ENCODE measurements around the gene COX20. TPM values are rescaled to one million over a fixed set of nuclear protein-coding genes. Genes with fewer than 3 reads are reported as not detected.
A peak's percentile ranks its signal among the peaks of the same experiment; 100 is the strongest.

The COX20 gene, protein sequence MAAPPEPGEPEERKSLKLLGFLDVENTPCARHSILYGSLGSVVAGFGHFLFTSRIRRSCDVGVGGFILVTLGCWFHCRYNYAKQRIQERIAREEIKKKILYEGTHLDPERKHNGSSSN
- total RNA-seq, result 37.1 and 37.6 TPM in 2 replicates

DNA sequence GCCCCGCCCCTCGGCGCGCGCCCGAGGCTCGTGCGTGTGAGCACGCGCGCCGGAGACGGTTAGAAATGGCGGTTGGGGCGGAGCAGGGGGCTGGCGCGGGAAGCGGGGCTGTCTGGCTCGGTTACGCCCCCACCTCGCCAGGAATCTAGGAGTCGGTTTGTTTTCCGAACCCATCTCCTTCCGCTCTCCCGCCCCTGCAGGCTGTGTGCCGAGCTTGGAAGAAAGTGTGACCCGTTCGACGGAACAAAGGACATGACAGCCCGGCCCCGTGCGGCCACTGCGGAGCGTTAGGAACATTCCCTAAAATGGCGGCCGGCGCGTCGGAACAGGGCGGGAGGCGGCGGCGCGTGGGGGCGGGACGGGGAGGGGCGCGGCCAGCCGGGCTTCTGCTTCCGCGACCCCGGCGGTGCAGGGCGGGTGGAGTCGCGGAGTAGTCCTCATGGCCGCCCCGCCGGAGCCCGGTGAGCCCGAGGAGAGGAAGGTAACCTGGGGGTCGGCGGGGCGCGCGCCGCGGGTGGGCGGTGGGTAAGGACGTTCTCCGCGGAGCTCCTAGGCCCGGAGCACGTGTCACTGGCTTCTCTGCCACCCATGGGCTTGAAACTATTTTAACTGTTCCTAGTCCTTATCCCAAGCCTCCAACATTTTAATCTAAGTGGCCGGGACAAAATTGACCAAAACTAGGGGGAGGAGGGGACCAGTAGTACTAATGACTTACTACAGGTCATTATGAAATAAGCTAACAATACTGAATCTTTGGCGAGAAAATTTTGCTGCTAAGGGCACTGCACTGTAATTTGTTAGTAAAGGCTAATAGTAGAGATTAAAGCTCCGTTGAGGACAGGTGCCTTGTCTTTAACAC is at the start of gene COX20:
COX20 (plus strand) TSS at position 383 of the 859 bp plus-strand sequence; CDS start at position 440, 57 bp downstream.
- H3K4me1 Mint-ChIP-seq, result peaks cover 56% of the 10 kb centered on the region

DNA sequence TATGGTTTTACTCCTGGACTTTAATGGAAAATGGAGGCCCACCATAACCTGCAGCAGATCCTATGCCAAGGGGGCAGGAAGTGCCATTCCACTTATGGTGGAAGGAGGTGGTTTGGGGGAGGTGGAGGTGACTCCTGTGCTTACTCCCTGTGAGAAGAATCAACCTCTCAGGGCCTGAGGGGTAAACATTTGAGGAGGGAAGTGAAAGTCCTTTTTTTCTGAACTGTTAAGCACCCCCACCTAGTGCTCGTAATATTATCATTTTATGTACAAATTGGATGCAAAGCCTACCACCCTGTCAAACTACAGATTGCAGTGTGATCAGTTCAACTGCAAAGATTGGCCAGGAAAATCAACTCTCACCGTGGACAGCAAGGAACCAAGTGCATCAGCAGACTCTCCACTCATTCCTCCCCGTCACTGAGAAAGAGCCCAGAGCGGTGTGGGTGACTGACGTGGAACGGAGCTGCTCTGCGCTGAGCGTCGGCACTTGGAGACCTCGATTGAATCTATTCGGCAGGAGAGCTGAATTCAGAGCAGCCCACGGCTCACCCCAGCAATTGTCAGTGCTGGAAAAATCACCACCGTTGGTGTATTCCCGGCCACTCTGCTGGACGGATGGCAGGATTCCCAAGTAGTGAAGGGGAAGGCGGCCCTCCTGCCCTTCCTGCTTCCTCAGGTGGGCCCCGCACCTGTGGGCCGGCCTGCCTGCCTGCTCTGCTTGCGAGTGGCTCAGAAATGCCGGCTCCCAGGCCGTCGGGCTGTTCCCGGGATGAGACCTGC is 46.8 kb upstream of the COX20 start:
- H3K36me3 Mint-ChIP-seq (ENCODE audit: low read depth), result no peaks in the 10 kb centered on the region
- H3K4me1 Mint-ChIP-seq, result peaks cover 11% of the 10 kb centered on the region
- no peaks in the 10 kb centered on the region for H3K9me3 Mint-ChIP-seq
- POLR2A ChIA-PET, result no interaction called here
- intact Hi-C loops (cut with micrococcal nuclease), result no loop called here
- TF ChIP-seq, protein P1, sequence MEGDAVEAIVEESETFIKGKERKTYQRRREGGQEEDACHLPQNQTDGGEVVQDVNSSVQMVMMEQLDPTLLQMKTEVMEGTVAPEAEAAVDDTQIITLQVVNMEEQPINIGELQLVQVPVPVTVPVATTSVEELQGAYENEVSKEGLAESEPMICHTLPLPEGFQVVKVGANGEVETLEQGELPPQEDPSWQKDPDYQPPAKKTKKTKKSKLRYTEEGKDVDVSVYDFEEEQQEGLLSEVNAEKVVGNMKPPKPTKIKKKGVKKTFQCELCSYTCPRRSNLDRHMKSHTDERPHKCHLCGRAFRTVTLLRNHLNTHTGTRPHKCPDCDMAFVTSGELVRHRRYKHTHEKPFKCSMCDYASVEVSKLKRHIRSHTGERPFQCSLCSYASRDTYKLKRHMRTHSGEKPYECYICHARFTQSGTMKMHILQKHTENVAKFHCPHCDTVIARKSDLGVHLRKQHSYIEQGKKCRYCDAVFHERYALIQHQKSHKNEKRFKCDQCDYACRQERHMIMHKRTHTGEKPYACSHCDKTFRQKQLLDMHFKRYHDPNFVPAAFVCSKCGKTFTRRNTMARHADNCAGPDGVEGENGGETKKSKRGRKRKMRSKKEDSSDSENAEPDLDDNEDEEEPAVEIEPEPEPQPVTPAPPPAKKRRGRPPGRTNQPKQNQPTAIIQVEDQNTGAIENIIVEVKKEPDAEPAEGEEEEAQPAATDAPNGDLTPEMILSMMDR (IDR thresholded peaks at IDR 0.05), result no peak
- CTCF ChIA-PET, result interaction anchor here (1.1 to 1.9 kb wide), 2 partner anchors 11 to 185 kb away, joined by 3 to 9 read pairs; no protein-coding TSS in a partner anchor
- H3K4me3 Mint-ChIP-seq, result no peak overlapping the region
- peaks cover 3% of the 10 kb centered on the region for H3K27me3 Mint-ChIP-seq
- H3K27ac Mint-ChIP-seq, result no peak overlapping the region
- DNase-seq (no peak), ATAC-seq (ENCODE audit: low read depth) (peak; percentile 34)

More for the DNA sequence above, at the start of gene COX20:
- Mint-ChIP-seq H3K9me3 (no peaks in the 10 kb centered on the region), H3K36me3 (ENCODE audit: low read depth) (peaks cover 48% of the 10 kb centered on the region), H3K4me3 (peak within 1 kb of the TSS; percentile 97), H3K27me3 (no peaks in the 10 kb centered on the region), H3K27ac (peak within 1 kb of the TSS; percentile 99)
- peak; percentile 66 for ATAC-seq (ENCODE audit: low read depth)
- TF ChIP-seq, protein P1 (IDR thresholded peaks at IDR 0.05), result no peak
- ChIA-PET POLR2A (interaction anchor here (0.6 to 8.4 kb wide), 32 partner anchors 9 to 787 kb away, joined by 3 to 364 read pairs (median 8); partner anchors contain the start of genes DESI2 and HNRNPU), CTCF (interaction anchor here (0.9 to 5.3 kb wide), 6 partner anchors 22 to 207 kb away, joined by 3 to 34 read pairs (median 8); partner anchors contain the start of gene HNRNPU)
- peak; percentile 95 for DNase-seq
- intact Hi-C loops (cut with micrococcal nuclease), result loop anchor here (1.0 to 10.0 kb wide), 10 partner anchors 8 to 1739 kb away; partner anchors contain the start of genes ADSS2, CEP170 and HNRNPU

DNA sequence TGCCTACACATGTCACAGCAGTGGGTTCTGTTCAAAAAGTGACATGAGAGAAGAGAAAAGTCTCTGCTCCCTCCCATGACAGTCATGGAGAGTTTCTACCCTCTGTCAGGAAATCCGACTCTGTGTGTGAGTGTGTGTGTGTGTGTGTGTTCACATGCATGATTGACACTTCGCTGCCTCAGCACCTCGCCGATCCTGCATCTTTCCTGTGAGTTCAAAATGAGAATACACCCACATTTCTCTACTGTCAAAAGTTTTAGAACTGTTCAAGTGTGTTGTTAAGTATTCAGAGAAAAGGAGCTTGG is 46.2 kb upstream of the COX20 start:
- Mint-ChIP-seq H3K4me3 (no peak overlapping the region), H3K4me1 (peaks cover 11% of the 10 kb centered on the region), H3K36me3 (ENCODE audit: low read depth) (no peaks in the 10 kb centered on the region), H3K27ac (no peak overlapping the region), H3K27me3 (peaks cover 3% of the 10 kb centered on the region), H3K9me3 (no peaks in the 10 kb centered on the region)
- ATAC-seq (ENCODE audit: low read depth), result no peak
- ChIA-PET CTCF (interaction anchor here (1.1 to 1.9 kb wide), 2 partner anchors 11 to 185 kb away, joined by 3 to 9 read pairs; no protein-coding TSS in a partner anchor), POLR2A (interaction anchor here (0.6 kb wide), 1 partner anchor 77 kb away, joined by 6 read pairs; no protein-coding TSS in a partner anchor)
- intact Hi-C loops (cut with micrococcal nuclease), result no loop called here
- DNase-seq, result no peak
- TF ChIP-seq, protein P1 (IDR thresholded peaks at IDR 0.05), result no peak

DNA sequence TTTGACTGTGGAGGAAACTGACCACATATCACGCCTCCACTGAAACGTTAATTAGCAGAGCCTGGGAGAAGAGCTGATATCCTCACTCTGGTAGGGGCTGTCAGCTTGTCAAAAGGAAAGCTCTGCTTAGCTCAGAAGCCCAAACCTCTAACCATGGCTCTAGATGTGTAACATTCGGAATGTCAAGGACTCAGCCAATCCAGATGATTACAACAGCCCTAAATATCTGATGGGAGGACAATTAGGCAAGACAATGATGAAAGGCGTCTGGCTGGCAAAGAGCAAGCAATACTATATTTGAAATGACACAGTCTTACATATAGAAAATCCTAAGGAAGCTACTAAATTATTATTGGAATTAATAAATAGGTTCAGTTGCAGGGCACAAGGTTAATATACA is 45.7 kb upstream of the COX20 start:
- H3K9me3 Mint-ChIP-seq, result no peaks in the 10 kb centered on the region
- intact Hi-C loops (cut with micrococcal nuclease), result no loop called here
- CTCF ChIA-PET, result interaction anchor here (1.1 to 1.9 kb wide), 2 partner anchors 10 to 186 kb away, joined by 3 to 9 read pairs; no protein-coding TSS in a partner anchor
- H3K27me3 Mint-ChIP-seq, result peaks cover 3% of the 10 kb centered on the region
- DNase-seq, result no peak
- H3K27ac Mint-ChIP-seq, result no peak overlapping the region
- no peak overlapping the region for H3K4me3 Mint-ChIP-seq
- POLR2A ChIA-PET, result interaction anchor here (0.6 kb wide), 1 partner anchor 78 kb away, joined by 6 read pairs; no protein-coding TSS in a partner anchor
- peaks cover 11% of the 10 kb centered on the region for H3K4me1 Mint-ChIP-seq
- TF ChIP-seq, protein P1 (IDR thresholded peaks at IDR 0.05), result no peak
- no peak for ATAC-seq (ENCODE audit: low read depth)
- no peaks in the 10 kb centered on the region for H3K36me3 Mint-ChIP-seq (ENCODE audit: low read depth)

Data from activated B cell treated with CpG ODN at 0.5 μM for 24 hours (primary cell).